GM12873 (cell line): ENCODE results near the gene PHLPP1.

ENCODE experiments used
- CTCF ChIP-seq: IDR thresholded peaks from 2 replicates; pipeline ENCODE4 v1.5.1; 2012; ENCODE audit warnings: low read depth, mild to moderate bottlenecking, moderate library complexity, low read length, control low read depth; ENCODE audit not compliant: insufficient read depth; ENCODE audit errors: missing control alignments

Gene PHLPP1

GRCh38 chr18:62781262-62781661 lies 65.9 kb downstream of the PHLPP1 start:
- TF ChIP-seq CTCF: no peak

GRCh38 chr18:62781893-62782292 lies 66.6 kb downstream of the PHLPP1 start:
- TF ChIP-seq CTCF: no peak

- no peak for TF ChIP-seq CTCF
These were observed 69.1 kb downstream of the PHLPP1 start for GRCh38 chr18:62784338-62784965.

GRCh38 chr18:62784966-62785413 lies 69.6 kb downstream of the PHLPP1 start:
- no peak for TF ChIP-seq CTCF

- no peak for TF ChIP-seq CTCF
These were observed 71.3 kb downstream of the PHLPP1 start for GRCh38 chr18:62786689-62787088.

- TF ChIP-seq CTCF: no peak
These were observed 72.8 kb downstream of the PHLPP1 start for GRCh38 chr18:62788111-62788510.

GRCh38 chr18:62788876-62789275 lies 73.5 kb downstream of the PHLPP1 start:
- no peak for TF ChIP-seq CTCF
